Liver (tissue), 9 donors: ENCODE data around the gene ITPKC. TPM values are rescaled to one million over a fixed set of nuclear protein-coding genes. Genes with fewer than 3 reads are reported as not detected.
A peak's percentile ranks its signal among the peaks of the same experiment; 100 is the strongest.

Experiments
- DNase-seq: peaks from one replicate; pipeline ENCODE4 v3.0.0-alpha.2; 2017; ENCODE audit warnings: low spot score
- H3K27ac ChIP-seq, 2 donors: one replicate each; pipeline ENCODE4 v1.7.0; 2013; ENCODE audit warnings: inconsistent platforms in 2 of 2, low read length in 2 of 2, control low read depth in 1 of 2, low read depth in 1 of 2, mild to moderate bottlenecking in 1 of 2
- H3K27me3 ChIP-seq, 4 donors: one replicate each; pipeline versions ENCODE4 v1.6.1 to v1.7.0; 2013; ENCODE audit warnings: low read length in 3 of 4, inconsistent platforms in 1 of 4, mild to moderate bottlenecking in 1 of 4, moderate library complexity in 1 of 4; ENCODE audit not compliant: control insufficient read depth in 4 of 4, insufficient read depth in 4 of 4
- H3K36me3 ChIP-seq, 4 donors: one replicate each; pipeline versions ENCODE4 v1.6.1 to v1.7.0; 2013; ENCODE audit warnings: low read length in 3 of 4, mild to moderate bottlenecking in 3 of 4, low read depth in 1 of 4, moderate library complexity in 1 of 4; ENCODE audit not compliant: control insufficient read depth in 4 of 4, insufficient read depth in 3 of 4
- H3K4me1 ChIP-seq, 4 donors: one replicate each; pipeline versions ENCODE4 v1.6.1 to v1.7.0; 2013; ENCODE audit warnings: low read length in 3 of 4, mild to moderate bottlenecking in 3 of 4, moderate library complexity in 1 of 4; ENCODE audit not compliant: control insufficient read depth in 4 of 4, insufficient read depth in 4 of 4
- H3K4me3 ChIP-seq, 3 donors: one replicate each; pipeline versions ENCODE4 v1.6.1 to v1.7.0; 2013; ENCODE audit warnings: low read length in 3 of 3, control low read depth in 1 of 3, low read depth in 1 of 3, mild to moderate bottlenecking in 1 of 3
- H3K9ac ChIP-seq, 2 donors: one replicate each; pipeline ENCODE4 v1.7.0; 2013; ENCODE audit warnings: low read length in 2 of 2, mild to moderate bottlenecking in 2 of 2, moderate library complexity in 2 of 2, control low read depth in 1 of 2, low read depth in 1 of 2
- H3K9me3 ChIP-seq, 4 donors: one replicate each; pipeline versions ENCODE4 v1.6.1 to v1.7.0; 2013; ENCODE audit warnings: low read length in 3 of 4; ENCODE audit not compliant: control insufficient read depth in 4 of 4
- ATF3 ChIP-seq: IDR thresholded peaks from 2 replicates; pipeline ENCODE4 v1.6.1; 2016; ENCODE audit warnings: antibody characterized with exemption
- EGR1 ChIP-seq, 2 donors: IDR thresholded peaks; 2 replicates each; pipeline ENCODE4 v1.6.1; 2016 to 2018; ENCODE audit warnings: antibody characterized with exemption in 2 of 2, low read depth in 2 of 2
- FOXA1 ChIP-seq: IDR thresholded peaks from 2 replicates; pipeline ENCODE4 v1.6.1; 2016; ENCODE audit warnings: antibody characterized with exemption
- FOXA2 ChIP-seq: IDR thresholded peaks from 2 replicates; pipeline ENCODE4 v1.6.1; 2016; ENCODE audit warnings: antibody characterized with exemption
- GABPA ChIP-seq, 2 donors: IDR thresholded peaks in 1 of 2; conservative IDR thresholded peaks in 1 of 2; 2 replicates each; pipeline ENCODE4 v1.6.1; 2016; ENCODE audit warnings: antibody characterized with exemption in 2 of 2, mild to moderate bottlenecking in 1 of 2, moderate library complexity in 1 of 2
- HNF4A ChIP-seq, 2 donors: conservative IDR thresholded peaks; 2 replicates each; pipeline ENCODE4 v1.6.1; 2016; ENCODE audit warnings: antibody characterized with exemption in 2 of 2, mild to moderate bottlenecking in 2 of 2
- HNF4G ChIP-seq: IDR thresholded peaks from 2 replicates; pipeline ENCODE4 v1.6.1; 2016; ENCODE audit warnings: antibody characterized with exemption
- JUND ChIP-seq, 2 donors: IDR thresholded peaks; 2 replicates each; pipeline ENCODE4 v1.6.1; 2016; ENCODE audit warnings: antibody characterized with exemption in 2 of 2
- NR2F2 ChIP-seq: IDR thresholded peaks from 2 replicates; pipeline ENCODE4 v1.6.1; 2016; ENCODE audit warnings: antibody characterized with exemption
- RAD21 ChIP-seq, 2 donors: IDR thresholded peaks; 2 replicates each; pipeline ENCODE4 v1.6.1; 2016; ENCODE audit warnings: antibody characterized with exemption in 2 of 2, mild to moderate bottlenecking in 2 of 2
- REST ChIP-seq: IDR thresholded peaks from 2 replicates; pipeline ENCODE4 v1.6.1; 2016; ENCODE audit warnings: antibody characterized with exemption, mild to moderate bottlenecking
- RXRA ChIP-seq, 2 donors: IDR thresholded peaks; 2 replicates each; pipeline ENCODE4 v1.6.1; 2017 to 2018; ENCODE audit warnings: antibody characterized with exemption in 2 of 2, mild to moderate bottlenecking in 1 of 2
- SP1 ChIP-seq: IDR thresholded peaks from 2 replicates; pipeline ENCODE4 v1.6.1; 2018; ENCODE audit warnings: antibody characterized with exemption, mild to moderate bottlenecking
- TAF1 ChIP-seq: conservative IDR thresholded peaks from 2 replicates; pipeline ENCODE4 v1.6.1; 2016; ENCODE audit warnings: antibody characterized with exemption, mild to moderate bottlenecking
- YY1 ChIP-seq: IDR thresholded peaks from 2 replicates; pipeline ENCODE4 v1.6.1; 2016; ENCODE audit warnings: antibody characterized with exemption, mild to moderate bottlenecking
- ZBTB33 ChIP-seq: IDR thresholded peaks from 2 replicates; pipeline ENCODE4 v1.6.1; 2016; ENCODE audit warnings: antibody characterized with exemption
- WGBS: extraction: QIAGEN DNeasy Blood & Tissue Kit; methylation state at CpG from one replicate; pipeline ENCODE4 v1.1.7; 2013; 5-methylcytosine and 5-hydroxymethylcytosine counted together
- polyA plus RNA-seq, 2 donors: library from polyadenylated mRNA; stranded (reverse) in 1 of 2; unstranded in 1 of 2; fragments of 200-250 nt in 1 of 2; fragments of >200 nt in 1 of 2; fragmentation: Nextera tagmentation in 1 of 2; extraction: Ambion mirVana in 1 of 2; gene quantifications; one replicate each; pipeline versions ENCODE4 v1.2.1 to v1.2.3, GENCODE V29; 2013 to 2015
- total RNA-seq, 2 donors: library from RNA; depleted of rRNA; stranded (reverse); fragments of >200 nt; gene quantifications; one replicate each; pipeline ENCODE4 v1.2.3, GENCODE V29; 2014
- TF ChIP-seq, protein P1 (sequence below): IDR thresholded peaks from 2 replicates; pipeline ENCODE4 v1.6.1; 2016; ENCODE audit warnings: antibody characterized with exemption
- TF ChIP-seq, protein P2 (sequence below): fragments of 150-350 bp; IDR thresholded peaks from 2 replicates; pipeline ENCODE4 v1.5.1; 2017; ENCODE audit warnings: improper control_type of control experiment, low read depth, low read length; ENCODE audit not compliant: missing input control
- donor health status: healthy.
- donor health status: healthy.
- donor health status: healthy.
- donor health status: healthy.
- donor health status: healthy.

The ITPKC gene
- total and polyA plus RNA-seq, 4 donors, result 4.2 to 12.5 (median 7.7) TPM

GRCh38 chr19:40750874-40751537 is 34.1 kb downstream of the ITPKC start, which contains the start of gene SNRPA:
SNRPA (plus strand) TSS chr19:40751203; CDS start chr19:40751409, 206 bp downstream.
- peak within 1 kb of the TSS; percentile 79 for H3K9ac ChIP-seq
- H3K4me1 ChIP-seq, result peaks cover 7 to 42% (median 33%) of the 10 kb centered on the region in 4 donors
- no peaks in the 10 kb centered on the region for H3K9me3 ChIP-seq
- peak within 1 kb of the TSS; percentile 85 for H3K27ac ChIP-seq
- peak within 1 kb of the TSS; percentile 65 to 99 (median 87) for H3K4me3 ChIP-seq
- WGBS, result under 1% methylated on average over 46 of the region's 46 CpGs
- H3K27me3 ChIP-seq, result no peaks in the 10 kb centered on the region
- peaks cover 0 to under 1% (median 0%) of the 10 kb centered on the region in 4 donors for H3K36me3 ChIP-seq
- DNase-seq, result peak; percentile 96
- TF ChIP-seq ZBTB33, result peak; percentile 98
- peak; percentile 15 for TF ChIP-seq SP1
- no peak for TF ChIP-seq ATF3
- no peak for TF ChIP-seq HNF4G
- no peak for TF ChIP-seq EGR1 (IDR thresholded peaks at IDR 0.05; ENCODE audit: low read depth in 2 of 2)
- TF ChIP-seq, protein P1, sequence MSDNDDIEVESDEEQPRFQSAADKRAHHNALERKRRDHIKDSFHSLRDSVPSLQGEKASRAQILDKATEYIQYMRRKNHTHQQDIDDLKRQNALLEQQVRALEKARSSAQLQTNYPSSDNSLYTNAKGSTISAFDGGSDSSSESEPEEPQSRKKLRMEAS, result peak; percentile 71
- TF ChIP-seq TAF1, result peak; percentile 45
- no peak for TF ChIP-seq RXRA (IDR thresholded peaks at IDR 0.05)
- peak in 1 of 2 donors; percentile 26 for TF ChIP-seq GABPA (IDR thresholded peaks at IDR 0.05 in 1 of 2, conservative IDR thresholded peaks at IDR 0.05 in 1 of 2)

- TF ChIP-seq ZBTB33 (no peak), RAD21 (IDR thresholded peaks at IDR 0.05) (no peak), HNF4A (conservative IDR thresholded peaks at IDR 0.05) (no peak), REST (no peak), NR2F2 (no peak), HNF4G (no peak), EGR1 (IDR thresholded peaks at IDR 0.05; ENCODE audit: low read depth in 2 of 2) (no peak), TAF1 (no peak), FOXA1 (no peak), SP1 (no peak), YY1 (no peak), FOXA2 (no peak), ATF3 (no peak), RXRA (IDR thresholded peaks at IDR 0.05) (no peak), JUND (IDR thresholded peaks at IDR 0.05) (no peak), GABPA (IDR thresholded peaks at IDR 0.05 in 1 of 2, conservative IDR thresholded peaks at IDR 0.05 in 1 of 2) (no peak)
- TF ChIP-seq, protein P1, result no peak
- TF ChIP-seq, protein P2, sequence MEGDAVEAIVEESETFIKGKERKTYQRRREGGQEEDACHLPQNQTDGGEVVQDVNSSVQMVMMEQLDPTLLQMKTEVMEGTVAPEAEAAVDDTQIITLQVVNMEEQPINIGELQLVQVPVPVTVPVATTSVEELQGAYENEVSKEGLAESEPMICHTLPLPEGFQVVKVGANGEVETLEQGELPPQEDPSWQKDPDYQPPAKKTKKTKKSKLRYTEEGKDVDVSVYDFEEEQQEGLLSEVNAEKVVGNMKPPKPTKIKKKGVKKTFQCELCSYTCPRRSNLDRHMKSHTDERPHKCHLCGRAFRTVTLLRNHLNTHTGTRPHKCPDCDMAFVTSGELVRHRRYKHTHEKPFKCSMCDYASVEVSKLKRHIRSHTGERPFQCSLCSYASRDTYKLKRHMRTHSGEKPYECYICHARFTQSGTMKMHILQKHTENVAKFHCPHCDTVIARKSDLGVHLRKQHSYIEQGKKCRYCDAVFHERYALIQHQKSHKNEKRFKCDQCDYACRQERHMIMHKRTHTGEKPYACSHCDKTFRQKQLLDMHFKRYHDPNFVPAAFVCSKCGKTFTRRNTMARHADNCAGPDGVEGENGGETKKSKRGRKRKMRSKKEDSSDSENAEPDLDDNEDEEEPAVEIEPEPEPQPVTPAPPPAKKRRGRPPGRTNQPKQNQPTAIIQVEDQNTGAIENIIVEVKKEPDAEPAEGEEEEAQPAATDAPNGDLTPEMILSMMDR, result no peak
- DNase-seq, result no peak
These were observed 35.4 kb downstream of the ITPKC start for GRCh38 chr19:40752257-40752781.

More at GRCh38 chr19:40752257-40752781, 35.4 kb downstream of the ITPKC start:
- Histone ChIP-seq H3K27ac (no peak overlapping the region), H3K4me3 (peak overlapping the region; percentile 65 to 99 (median 87)), H3K27me3 (no peaks in the 10 kb centered on the region), H3K9ac (peak overlapping the region in 1 of 2 donors; percentile 11), H3K4me1 (peaks cover 7 to 49% (median 35%) of the 10 kb centered on the region in 4 donors), H3K36me3 (peaks cover 0 to 8% (median 2%) of the 10 kb centered on the region in 4 donors), H3K9me3 (no peaks in the 10 kb centered on the region)
- 62% methylated on average over 12 of the region's 12 CpGs for WGBS
